Forelimb muscle (tissue), 1 donor: ENCODE results near the gene TULP4. TPM values are rescaled to one million over a fixed set of nuclear protein-coding genes. Genes with fewer than 3 reads are reported as not detected.
"Not testable (repeated sequence)": the region's sequence is repeated elsewhere in the genome, so short reads cannot be mapped to it uniquely, and the experiment has no call there.

Source experiments
- DNase-seq: peaks from one replicate; pipeline ENCODE4 v3.0.0-alpha.2; 2013; ENCODE audit warnings: low read depth
- polyA plus RNA-seq: library from polyadenylated mRNA; unstranded; fragments of 120-200 nt; gene quantifications from one replicate; pipeline ENCODE4 v1.2.1, GENCODE V29; 2013; ENCODE audit not compliant: insufficient read length

TULP4 gene
- polyA plus RNA-seq, 1 donor = 16.0 TPM

GRCh38 chr6:158391276-158391675, 79.0 kb downstream of the TULP4 start:
- DNase-seq = no peak

GRCh38 chr6:158391977-158392376, 79.7 kb downstream of the TULP4 start:
- DNase-seq = not testable (repeated sequence)

- DNase-seq = no peak
Measured at GRCh38 chr6:158396136-158396535, 83.9 kb downstream of the TULP4 start.

- no peak for DNase-seq
Measured at GRCh38 chr6:158397578-158397977, 85.3 kb downstream of the TULP4 start.

GRCh38 chr6:158398252-158399024, 86.2 kb downstream of the TULP4 start:
- DNase-seq = no peak

GRCh38 chr6:158399040-158399700, 86.9 kb downstream of the TULP4 start:
- DNase-seq = no peak

GRCh38 chr6:158402184-158402583, 89.9 kb downstream of the TULP4 start:
- DNase-seq = no peak

GRCh38 chr6:158405321-158405831, 93.1 kb downstream of the TULP4 start:
- not testable (repeated sequence) for DNase-seq

- no peak for DNase-seq
Measured at GRCh38 chr6:158405933-158406332, 93.7 kb downstream of the TULP4 start.

GRCh38 chr6:158406736-158407135, 94.5 kb downstream of the TULP4 start:
- DNase-seq = no peak

- DNase-seq = no peak
Measured at GRCh38 chr6:158408013-158408412, 95.7 kb downstream of the TULP4 start.

GRCh38 chr6:158408552-158409130, 96.4 kb downstream of the TULP4 start:
- no peak for DNase-seq

- DNase-seq = no peak
Measured at GRCh38 chr6:158409451-158409850, 97.2 kb downstream of the TULP4 start.

GRCh38 chr6:158410784-158411183, 98.5 kb downstream of the TULP4 start:
- DNase-seq = no peak

GRCh38 chr6:158411998-158412397, 99.7 kb downstream of the TULP4 start:
- DNase-seq = no peak

GRCh38 chr6:158413028-158413427, 100.8 kb downstream of the TULP4 start:
- no peak for DNase-seq

GRCh38 chr6:158413814-158414565, 101.7 kb downstream of the TULP4 start:
- no peak for DNase-seq

GRCh38 chr6:158414851-158415262, 102.6 kb downstream of the TULP4 start:
- DNase-seq = no peak

GRCh38 chr6:158415666-158416065, 103.4 kb downstream of the TULP4 start:
- no peak for DNase-seq

GRCh38 chr6:158416883-158417759, 104.9 kb downstream of the TULP4 start:
- DNase-seq = no peak

- no peak for DNase-seq
Measured at GRCh38 chr6:158417760-158418098, 105.5 kb downstream of the TULP4 start.
